K562 (cell line): Measurements from ENCODE around the gene ATXN10. TPM values are rescaled to one million over a fixed set of nuclear protein-coding genes. Genes with fewer than 3 reads are reported as not detected.
A peak's percentile ranks its signal among the peaks of the same experiment; 100 is the strongest.

ENCODE experiments used
- ARNT ChIP-seq, 2 experiments: fragments of 450-650 bp; IDR thresholded peaks; 2 replicates each; pipeline ENCODE4 v1.6.1; 2016; ENCODE audit warnings: mild to moderate bottlenecking in 1 of 2
- CBFA2T2 ChIP-seq: fragments of 450-650 bp; conservative IDR thresholded peaks from 2 replicates; pipeline ENCODE4 v1.6.1; 2017; ENCODE audit warnings: mild to moderate bottlenecking
- DACH1 ChIP-seq: fragments of 450-650 bp; IDR thresholded peaks from 2 replicates; pipeline ENCODE4 v1.6.1; 2018; ENCODE audit not compliant: partially characterized antibody
- DDX20 ChIP-seq: fragments of 450-650 bp; IDR thresholded peaks from 2 replicates; pipeline ENCODE4 v1.6.1; 2016; ENCODE audit warnings: missing genetic modification characterization, low read depth, mild to moderate bottlenecking, missing compliant biosample characterization, moderate library complexity
- NFE2 ChIP-seq: IDR thresholded peaks from 2 replicates; pipeline ENCODE4 v1.6.1; 2014; ENCODE audit warnings: antibody characterized with exemption, low read depth
- NONO ChIP-seq, 2 experiments: fragments of 200-400 bp in 1 of 2; fragments of 450-650 bp in 1 of 2; formaldehyde crosslinking in 1 of 2; IDR thresholded peaks; 2 replicates each; pipeline ENCODE4 v1.6.1; 2017; ENCODE audit warnings: low read depth in 2 of 2, mild to moderate bottlenecking in 2 of 2, moderate library complexity in 2 of 2, low read length in 1 of 2
- POLR2A ChIP-seq: fragments of 450-650 bp; conservative IDR thresholded peaks from 2 replicates; pipeline ENCODE4 v1.6.1; 2016
- RBM34 ChIP-seq: fragments of 200-400 bp; formaldehyde crosslinking; IDR thresholded peaks from 2 replicates; pipeline ENCODE4 v1.6.1; 2018; ENCODE audit warnings: low read length, borderline replicate concordance; ENCODE audit not compliant: insufficient read depth
- SAFB ChIP-seq: fragments of 200-400 bp; formaldehyde crosslinking; IDR thresholded peaks from 2 replicates; pipeline ENCODE4 v1.6.1; 2017; ENCODE audit warnings: low read depth, low read length, borderline replicate concordance
- SOX6 ChIP-seq: fragments of 450-650 bp; IDR thresholded peaks from 2 replicates; pipeline ENCODE4 v1.6.1; 2014; ENCODE audit warnings: mild to moderate bottlenecking
- TAF9B ChIP-seq: fragments of 450-650 bp; IDR thresholded peaks from 2 replicates; pipeline ENCODE4 v1.6.1; 2018; ENCODE audit warnings: mild to moderate bottlenecking; ENCODE audit not compliant: partially characterized antibody
- TCF7L2 ChIP-seq: fragments of 150-350 bp; IDR thresholded peaks from 2 replicates; pipeline ENCODE4 v1.6.1; 2016; ENCODE audit warnings: low read depth, mild to moderate bottlenecking, low read length, moderate library complexity
- YBX1 ChIP-seq: fragments of 450-650 bp; IDR thresholded peaks from 2 replicates; pipeline ENCODE4 v1.7.1; 2016; ENCODE audit warnings: mild to moderate bottlenecking
- ZBTB8A ChIP-seq: fragments of 450-650 bp; IDR thresholded peaks from 2 replicates; pipeline ENCODE4 v1.6.1; 2018; ENCODE audit warnings: mild to moderate bottlenecking, moderate library complexity; ENCODE audit not compliant: partially characterized antibody
- ZFX ChIP-seq: sonication (generic); formaldehyde crosslinking; IDR thresholded peaks from 2 replicates; pipeline ENCODE4 v1.8.0; 2022; ENCODE audit warnings: mild to moderate bottlenecking, missing genetic modification reagents, moderate library complexity
- ZNF263 ChIP-seq: sonication (generic); formaldehyde crosslinking; IDR thresholded peaks from 2 replicates; pipeline ENCODE4 v1.8.0; 2022; ENCODE audit warnings: mild to moderate bottlenecking, missing genetic modification reagents, borderline replicate concordance
- polyA plus RNA-seq, 8 experiments: library from polyadenylated mRNA; depleted of rRNA in 4 of 8; stranded (reverse) in 5 of 8; unstranded in 3 of 8; fragments of >200 nt; fragmentation: Nextera tagmentation in 2 of 8; fragmentation: Illumina TruSeq in 1 of 8; extraction: Ambion mirVana in 2 of 8; extraction: Trizol in 1 of 8; gene quantifications; 2 replicates each; pipeline versions ENCODE4 v1.2.1 to v1.2.3, GENCODE V29; 2011 to 2014; ENCODE audit warnings: inconsistent platforms in 1 of 8, missing spikeins in 1 of 8
- total RNA-seq, 7 experiments: library from RNA; depleted of rRNA in 6 of 7; stranded (reverse); fragments of >200 nt in 6 of 7; fragmentation: Illumina TruSeq in 2 of 7; extraction: Trizol in 2 of 7; gene quantifications; 2 replicates each; pipeline versions ENCODE4 v1.2.1 to v1.2.3, GENCODE V29; 2011 to 2021; ENCODE audit warnings: low replicate concordance in 1 of 7
- TF ChIP-seq, protein P1 (sequence below): fragments of 450-650 bp; formaldehyde crosslinking; IDR thresholded peaks from 2 replicates; pipeline ENCODE4 v1.4.0; 2020; ENCODE audit warnings: mild to moderate bottlenecking, mixed read lengths
- TF ChIP-seq, protein P2 (sequence below): fragments of 250-450 bp; sonication (Bioruptor Pico); IDR thresholded peaks from 2 replicates; pipeline ENCODE4 v1.8.0; 2021; ENCODE audit warnings: borderline replicate concordance, mild to moderate bottlenecking, moderate library complexity; ENCODE audit not compliant: poor library complexity, severe bottlenecking
- TF ChIP-seq, protein P3 (sequence below): sonication (generic); formaldehyde crosslinking; IDR thresholded peaks from 2 replicates; pipeline ENCODE4 v1.8.0; 2022; ENCODE audit warnings: missing genetic modification reagents, mild to moderate bottlenecking, moderate library complexity, borderline replicate concordance
- TF ChIP-seq, protein P4 (sequence below), 2 experiments: fragments of 450-650 bp; IDR thresholded peaks; 2 replicates each; pipeline ENCODE4 v1.6.1; 2016
- TF ChIP-seq, protein P5 (sequence below), 2 experiments: fragments of 450-650 bp in 1 of 2; sonication (generic) in 1 of 2; formaldehyde crosslinking; conservative IDR thresholded peaks; 2 replicates each; pipeline versions ENCODE4 v1.4.0 to v1.8.1; 2020 to 2022; ENCODE audit warnings: mild to moderate bottlenecking in 1 of 2, missing genetic modification reagents in 1 of 2
- TF ChIP-seq, protein P6 (sequence below): sonication (generic); formaldehyde crosslinking; IDR thresholded peaks from 2 replicates; pipeline ENCODE4 v1.8.1; 2023; ENCODE audit warnings: mild to moderate bottlenecking, missing genetic modification reagents

The ATXN10 gene
- total and polyA plus RNA-seq, 9 of the 15 experiments (the other 6 are each of a cell fraction or from before 2014, with no cell fraction given) = 11.5 to 190 (median 33.6) TPM

DNA sequence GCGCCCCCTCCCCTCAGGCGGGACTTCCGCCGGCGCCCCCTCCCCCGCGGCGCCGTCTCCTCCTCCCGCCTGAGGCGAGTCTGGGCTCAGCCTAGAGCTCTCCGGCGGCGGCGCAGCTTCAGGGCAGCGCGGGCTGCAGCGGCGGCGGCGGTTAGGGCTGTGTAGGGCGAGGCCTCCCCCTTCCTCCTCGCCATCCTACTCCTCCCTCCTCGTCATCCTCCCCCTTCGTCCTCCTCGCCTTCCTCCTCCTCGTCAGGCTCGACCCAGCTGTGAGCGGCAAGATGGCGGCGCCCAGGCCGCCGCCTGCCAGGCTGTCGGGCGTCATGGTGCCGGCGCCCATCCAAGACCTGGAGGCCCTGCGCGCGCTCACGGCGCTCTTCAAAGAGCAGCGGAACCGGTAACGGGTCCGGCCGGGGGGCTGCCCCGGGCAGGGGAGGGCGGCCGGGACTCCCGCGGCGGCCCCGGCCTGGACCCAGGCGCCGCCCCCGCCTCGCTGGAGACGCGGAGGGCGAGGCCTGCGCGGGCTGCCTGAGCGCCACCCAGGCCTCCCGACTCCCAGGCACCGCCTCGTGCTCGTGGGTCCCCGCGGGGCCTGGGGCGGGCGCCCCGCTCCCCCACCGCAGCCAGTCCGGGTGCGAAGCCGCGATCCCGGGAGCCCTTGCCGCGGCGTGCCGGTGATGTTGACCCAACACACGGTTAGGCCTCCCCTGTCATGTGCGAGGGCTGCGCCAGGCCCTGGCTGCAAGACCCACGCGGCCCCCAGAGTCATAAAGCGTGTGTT, at the start of gene ATXN10 (continued):
- TF ChIP-seq ZFX (CRISPR knock-in tag) (peak; percentile 90), NONO (IDR thresholded peaks at IDR 0.05; ENCODE audit: low read depth in 2 of 2, low read length in 1 of 2) (peak in 1 of 2 experiments; percentile 56; a peak in 2 of 4 replicates), POLR2A (peak; percentile 82), ZBTB8A (no peak), DACH1 (peak; percentile 74), YBX1 (no peak), ZNF263 (CRISPR knock-in tag) (peak; percentile 91), SAFB (no peak; the same call in 1 of the 2 replicates), RBM34 (no peak), NFE2 (no peak), ARNT (IDR thresholded peaks at IDR 0.05) (no peak), TCF7L2 (no peak), SOX6 (no peak), CBFA2T2 (no peak), TAF9B (no peak), DDX20 (no peak)
- TF ChIP-seq, protein P1, sequence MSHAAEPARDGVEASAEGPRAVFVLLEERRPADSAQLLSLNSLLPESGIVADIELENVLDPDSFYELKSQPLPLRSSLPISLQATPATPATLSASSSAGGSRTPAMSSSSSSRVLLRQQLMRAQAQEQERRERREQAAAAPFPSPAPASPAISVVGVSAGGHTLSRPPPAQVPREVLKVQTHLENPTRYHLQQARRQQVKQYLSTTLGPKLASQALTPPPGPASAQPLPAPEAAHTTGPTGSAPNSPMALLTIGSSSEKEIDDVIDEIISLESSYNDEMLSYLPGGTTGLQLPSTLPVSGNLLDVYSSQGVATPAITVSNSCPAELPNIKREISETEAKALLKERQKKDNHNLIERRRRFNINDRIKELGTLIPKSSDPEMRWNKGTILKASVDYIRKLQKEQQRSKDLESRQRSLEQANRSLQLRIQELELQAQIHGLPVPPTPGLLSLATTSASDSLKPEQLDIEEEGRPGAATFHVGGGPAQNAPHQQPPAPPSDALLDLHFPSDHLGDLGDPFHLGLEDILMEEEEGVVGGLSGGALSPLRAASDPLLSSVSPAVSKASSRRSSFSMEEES (CRISPR knock-in tag) = no peak
- TF ChIP-seq, protein P2, sequence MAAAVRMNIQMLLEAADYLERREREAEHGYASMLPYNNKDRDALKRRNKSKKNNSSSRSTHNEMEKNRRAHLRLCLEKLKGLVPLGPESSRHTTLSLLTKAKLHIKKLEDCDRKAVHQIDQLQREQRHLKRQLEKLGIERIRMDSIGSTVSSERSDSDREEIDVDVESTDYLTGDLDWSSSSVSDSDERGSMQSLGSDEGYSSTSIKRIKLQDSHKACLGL (CRISPR knock-in tag) = peak; percentile 38
- TF ChIP-seq, protein P3, sequence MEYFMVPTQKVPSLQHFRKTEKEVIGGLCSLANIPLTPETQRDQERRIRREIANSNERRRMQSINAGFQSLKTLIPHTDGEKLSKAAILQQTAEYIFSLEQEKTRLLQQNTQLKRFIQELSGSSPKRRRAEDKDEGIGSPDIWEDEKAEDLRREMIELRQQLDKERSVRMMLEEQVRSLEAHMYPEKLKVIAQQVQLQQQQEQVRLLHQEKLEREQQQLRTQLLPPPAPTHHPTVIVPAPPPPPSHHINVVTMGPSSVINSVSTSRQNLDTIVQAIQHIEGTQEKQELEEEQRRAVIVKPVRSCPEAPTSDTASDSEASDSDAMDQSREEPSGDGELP (CRISPR knock-in tag) = peak; percentile 94
- TF ChIP-seq, protein P4, sequence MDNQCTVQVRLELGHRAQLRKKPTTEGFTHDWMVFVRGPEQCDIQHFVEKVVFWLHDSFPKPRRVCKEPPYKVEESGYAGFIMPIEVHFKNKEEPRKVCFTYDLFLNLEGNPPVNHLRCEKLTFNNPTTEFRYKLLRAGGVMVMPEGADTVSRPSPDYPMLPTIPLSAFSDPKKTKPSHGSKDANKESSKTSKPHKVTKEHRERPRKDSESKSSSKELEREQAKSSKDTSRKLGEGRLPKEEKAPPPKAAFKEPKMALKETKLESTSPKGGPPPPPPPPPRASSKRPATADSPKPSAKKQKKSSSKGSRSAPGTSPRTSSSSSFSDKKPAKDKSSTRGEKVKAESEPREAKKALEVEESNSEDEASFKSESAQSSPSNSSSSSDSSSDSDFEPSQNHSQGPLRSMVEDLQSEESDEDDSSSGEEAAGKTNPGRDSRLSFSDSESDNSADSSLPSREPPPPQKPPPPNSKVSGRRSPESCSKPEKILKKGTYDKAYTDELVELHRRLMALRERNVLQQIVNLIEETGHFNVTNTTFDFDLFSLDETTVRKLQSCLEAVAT (IDR thresholded peaks at IDR 0.05) = no peak
- TF ChIP-seq, protein P5, sequence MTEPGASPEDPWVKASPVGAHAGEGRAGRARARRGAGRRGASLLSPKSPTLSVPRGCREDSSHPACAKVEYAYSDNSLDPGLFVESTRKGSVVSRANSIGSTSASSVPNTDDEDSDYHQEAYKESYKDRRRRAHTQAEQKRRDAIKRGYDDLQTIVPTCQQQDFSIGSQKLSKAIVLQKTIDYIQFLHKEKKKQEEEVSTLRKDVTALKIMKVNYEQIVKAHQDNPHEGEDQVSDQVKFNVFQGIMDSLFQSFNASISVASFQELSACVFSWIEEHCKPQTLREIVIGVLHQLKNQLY (CRISPR knock-in tag; conservative IDR thresholded peaks at IDR 0.05) = no peak
- TF ChIP-seq, protein P6, sequence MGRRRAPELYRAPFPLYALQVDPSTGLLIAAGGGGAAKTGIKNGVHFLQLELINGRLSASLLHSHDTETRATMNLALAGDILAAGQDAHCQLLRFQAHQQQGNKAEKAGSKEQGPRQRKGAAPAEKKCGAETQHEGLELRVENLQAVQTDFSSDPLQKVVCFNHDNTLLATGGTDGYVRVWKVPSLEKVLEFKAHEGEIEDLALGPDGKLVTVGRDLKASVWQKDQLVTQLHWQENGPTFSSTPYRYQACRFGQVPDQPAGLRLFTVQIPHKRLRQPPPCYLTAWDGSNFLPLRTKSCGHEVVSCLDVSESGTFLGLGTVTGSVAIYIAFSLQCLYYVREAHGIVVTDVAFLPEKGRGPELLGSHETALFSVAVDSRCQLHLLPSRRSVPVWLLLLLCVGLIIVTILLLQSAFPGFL (CRISPR knock-in tag) = no peak
